Adrenal gland (tissue), 12 donors: ENCODE measurements around the gene CCNC. TPM values are rescaled to one million over a fixed set of nuclear protein-coding genes. Genes with fewer than 3 reads are reported as not detected.

ENCODE experiments used
- DNase-seq, 7 donors: peaks; one replicate each; pipeline ENCODE4 v3.0.0-alpha.2; 2019 to 2020
- H3K27ac ChIP-seq, 5 donors: fragments of 200-600 bp; sonication (generic) in 4 of 5; 1 replicate in 3 of 5; 2 replicates in 2 of 5; pipeline versions ENCODE4 v1.5.1 to v1.8.0; 2016 to 2020; ENCODE audit warnings: mild to moderate bottlenecking in 1 of 5
- H3K27me3 ChIP-seq: fragments of 200-600 bp; 2 replicates; pipeline ENCODE4 v1.8.0; 2021
- H3K36me3 ChIP-seq, 2 donors: fragments of 200-600 bp; replicated peaks in 1 of 2; 1 replicate in 1 of 2; 2 replicates in 1 of 2; pipeline versions ENCODE4 v1.5.1 to v1.8.0; 2018 to 2022
- H3K4me1 ChIP-seq, 2 donors: fragments of 200-600 bp; replicated peaks in 1 of 2; 1 replicate in 1 of 2; 2 replicates in 1 of 2; pipeline versions ENCODE4 v1.5.1 to v1.8.0; 2018 to 2021
- H3K4me3 ChIP-seq, 4 donors: fragments of 200-600 bp; sonication (generic) in 3 of 4; one replicate each; pipeline ENCODE4 v1.5.1; 2016 to 2018
- H3K9me3 ChIP-seq, 3 donors: fragments of 200-600 bp; sonication (generic) in 1 of 3; replicated peaks in 1 of 3; 1 replicate in 2 of 3; 2 replicates in 1 of 3; pipeline versions ENCODE4 v1.5.1 to v1.8.0; 2016 to 2021
- POLR2A ChIP-seq, 2 donors: fragments of 450-650 bp; IDR thresholded peaks; one replicate each; pipeline ENCODE4 v1.6.1; 2017; ENCODE audit warnings: antibody characterized with exemption in 2 of 2, mild to moderate bottlenecking in 2 of 2, moderate library complexity in 1 of 2
- WGBS, 4 donors: extraction: QIAGEN DNeasy Blood & Tissue Kit in 2 of 4; methylation state at CpG; one replicate each; pipeline versions ENCODE4 v1.1.5 to v1.1.7; 2013 to 2017; 5-methylcytosine and 5-hydroxymethylcytosine counted together
- intact Hi-C, 2 donors: fragments of 100-400 bp; cut with DNase I; formaldehyde crosslinking; loops; one replicate each; pipeline versions ENCODE4 v1.14.1 to v1.15.0; 2022 to 2023
- polyA plus RNA-seq, 3 donors: library from polyadenylated mRNA; stranded (reverse); fragments of 200-250 nt in 2 of 3; fragments of 350-450 nt in 1 of 3; fragmentation: Illumina TruSeq in 1 of 3; extraction: RNeasy Lipid Tissue Mini Kit (QIAGEN cat#74804) in 1 of 3; gene quantifications; one replicate each; pipeline ENCODE4 v1.2.3, GENCODE V29; 2013 to 2014
- total RNA-seq, 9 donors: library from RNA; depleted of rRNA in 4 of 9; stranded (reverse); fragments of >200 nt in 4 of 9; fragments of 120-200 nt in 1 of 9; fragmentation: NEBNext Ultra II Directional in 1 of 9; extraction: Animal tissue kit (Norgen Biotek cat#: 25700) in 1 of 9; gene quantifications; one replicate each; pipeline versions ENCODE4 v1.1.0 to v1.2.4, GENCODE V29; 2013 to 2023
- TF ChIP-seq, protein P1 (sequence below), 6 experiments: fragments of 450-650 bp in 4 of 6; fragments of 200-600 bp in 2 of 6; sonication (generic) in 1 of 6; IDR thresholded peaks; 1 replicate in 5 of 6; 2 replicates in 1 of 6; pipeline versions ENCODE4 v1.5.1 to v1.8.0; 2016 to 2021; ENCODE audit warnings: antibody characterized with exemption in 6 of 6, mild to moderate bottlenecking in 2 of 6, moderate library complexity in 1 of 6
- donor health status: healthy with polysubstance abuse.
- donor health status: Bipolar disorder and iron deficiency.
- donor health status: DM: yes; HTN: yes; CAD: no.
- donor health status: DM: no; HTN: no; CAD: no.
- donor health status: DM: no; HTN: no; CAD: no.
- donor health status: DM: yes; HTN: yes; CAD: no.

Gene CCNC
- total and polyA plus RNA-seq, 12 donors, result 18.7 to 87.2 (median 54.4) TPM

DNA sequence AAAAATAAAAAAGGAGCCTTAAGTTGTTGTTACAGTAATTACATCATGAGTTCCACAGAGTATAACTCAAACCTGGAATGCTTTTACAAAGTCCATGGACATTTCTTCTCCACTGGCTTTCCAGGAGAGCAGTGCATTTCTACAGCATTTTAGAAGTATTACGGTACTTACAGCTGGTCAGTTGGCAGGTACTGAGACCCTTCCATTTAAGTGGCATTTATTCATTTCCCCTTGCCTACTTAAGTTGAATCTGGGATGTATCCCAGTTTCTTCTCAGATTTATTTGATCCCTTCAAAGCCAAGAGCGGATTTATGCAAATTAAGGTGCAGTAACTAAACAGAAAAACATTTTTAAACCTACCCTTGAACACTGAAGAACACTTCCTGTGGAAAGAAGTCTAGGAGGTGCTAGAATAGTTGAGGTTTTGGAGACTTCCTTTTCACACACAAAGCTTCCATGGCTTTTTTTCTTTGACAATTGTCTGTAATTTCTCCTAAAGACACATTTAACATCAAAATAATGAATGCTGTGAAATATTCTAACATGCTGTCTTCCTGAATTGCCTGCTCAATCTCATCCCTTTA lies 41.5 kb upstream of the CCNC start:
- WGBS, 4 donors, result 13 to 22% (median 15%) methylated on average over 2 of the region's 2 CpGs
- intact Hi-C loops, result no loop called here
- DNase-seq, result no peak
- Histone ChIP-seq H3K27me3 (peaks cover 91% of the 10 kb centered on the region), H3K27ac (no peak overlapping the region), H3K4me3 (no peak overlapping the region), H3K9me3 (no peaks in the 10 kb centered on the region), H3K4me1 (peaks cover 13 to 18% of the 10 kb centered on the region in 2 donors), H3K36me3 (no peaks in the 10 kb centered on the region)
- TF ChIP-seq, protein P1, sequence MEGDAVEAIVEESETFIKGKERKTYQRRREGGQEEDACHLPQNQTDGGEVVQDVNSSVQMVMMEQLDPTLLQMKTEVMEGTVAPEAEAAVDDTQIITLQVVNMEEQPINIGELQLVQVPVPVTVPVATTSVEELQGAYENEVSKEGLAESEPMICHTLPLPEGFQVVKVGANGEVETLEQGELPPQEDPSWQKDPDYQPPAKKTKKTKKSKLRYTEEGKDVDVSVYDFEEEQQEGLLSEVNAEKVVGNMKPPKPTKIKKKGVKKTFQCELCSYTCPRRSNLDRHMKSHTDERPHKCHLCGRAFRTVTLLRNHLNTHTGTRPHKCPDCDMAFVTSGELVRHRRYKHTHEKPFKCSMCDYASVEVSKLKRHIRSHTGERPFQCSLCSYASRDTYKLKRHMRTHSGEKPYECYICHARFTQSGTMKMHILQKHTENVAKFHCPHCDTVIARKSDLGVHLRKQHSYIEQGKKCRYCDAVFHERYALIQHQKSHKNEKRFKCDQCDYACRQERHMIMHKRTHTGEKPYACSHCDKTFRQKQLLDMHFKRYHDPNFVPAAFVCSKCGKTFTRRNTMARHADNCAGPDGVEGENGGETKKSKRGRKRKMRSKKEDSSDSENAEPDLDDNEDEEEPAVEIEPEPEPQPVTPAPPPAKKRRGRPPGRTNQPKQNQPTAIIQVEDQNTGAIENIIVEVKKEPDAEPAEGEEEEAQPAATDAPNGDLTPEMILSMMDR (IDR thresholded peaks at IDR 0.05), result no peak
- no peak for TF ChIP-seq POLR2A (IDR thresholded peaks at IDR 0.05)

DNA sequence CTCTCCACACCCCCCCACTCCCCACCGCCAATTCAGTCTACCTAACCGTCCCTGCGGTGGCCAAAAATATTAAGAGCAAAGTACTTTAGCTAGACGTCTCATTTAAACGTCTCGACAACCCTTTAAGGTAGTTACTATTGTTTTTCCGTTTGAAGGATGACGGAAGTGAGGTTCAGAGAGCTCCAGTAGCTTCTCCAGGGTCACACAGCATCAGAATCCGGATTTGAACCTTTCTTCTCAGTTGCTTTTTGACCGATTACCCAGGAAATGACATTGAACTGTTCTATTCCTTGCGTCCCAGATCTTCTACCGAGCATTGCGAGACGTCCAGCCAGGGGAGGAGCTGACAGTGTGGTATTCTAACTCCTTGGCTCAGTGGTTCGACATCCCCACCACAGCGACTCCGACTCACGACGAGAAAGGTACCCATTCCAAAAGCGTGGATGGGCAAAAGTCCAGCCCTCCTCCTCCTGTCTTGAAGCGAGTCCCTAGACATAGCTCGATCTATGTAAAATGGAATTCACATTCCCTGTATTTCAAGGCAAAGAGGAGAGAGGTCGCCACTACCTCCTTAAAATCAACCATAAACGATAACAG lies 40.5 kb upstream of the CCNC start:
- DNase-seq, result no peak
- Histone ChIP-seq H3K36me3 (no peaks in the 10 kb centered on the region), H3K27ac (no peak overlapping the region), H3K4me1 (peaks cover 11 to 17% of the 10 kb centered on the region in 2 donors), H3K9me3 (no peaks in the 10 kb centered on the region), H3K4me3 (no peak overlapping the region), H3K27me3 (peaks cover 91% of the 10 kb centered on the region)
- WGBS, 4 donors, result 6 to 12% (median 7%) methylated on average over 22 to 24 of the region's 24 CpGs
- intact Hi-C loops, result no loop called here
- TF ChIP-seq POLR2A (IDR thresholded peaks at IDR 0.05), result no peak
- TF ChIP-seq, protein P1 (IDR thresholded peaks at IDR 0.05), result no peak

DNA sequence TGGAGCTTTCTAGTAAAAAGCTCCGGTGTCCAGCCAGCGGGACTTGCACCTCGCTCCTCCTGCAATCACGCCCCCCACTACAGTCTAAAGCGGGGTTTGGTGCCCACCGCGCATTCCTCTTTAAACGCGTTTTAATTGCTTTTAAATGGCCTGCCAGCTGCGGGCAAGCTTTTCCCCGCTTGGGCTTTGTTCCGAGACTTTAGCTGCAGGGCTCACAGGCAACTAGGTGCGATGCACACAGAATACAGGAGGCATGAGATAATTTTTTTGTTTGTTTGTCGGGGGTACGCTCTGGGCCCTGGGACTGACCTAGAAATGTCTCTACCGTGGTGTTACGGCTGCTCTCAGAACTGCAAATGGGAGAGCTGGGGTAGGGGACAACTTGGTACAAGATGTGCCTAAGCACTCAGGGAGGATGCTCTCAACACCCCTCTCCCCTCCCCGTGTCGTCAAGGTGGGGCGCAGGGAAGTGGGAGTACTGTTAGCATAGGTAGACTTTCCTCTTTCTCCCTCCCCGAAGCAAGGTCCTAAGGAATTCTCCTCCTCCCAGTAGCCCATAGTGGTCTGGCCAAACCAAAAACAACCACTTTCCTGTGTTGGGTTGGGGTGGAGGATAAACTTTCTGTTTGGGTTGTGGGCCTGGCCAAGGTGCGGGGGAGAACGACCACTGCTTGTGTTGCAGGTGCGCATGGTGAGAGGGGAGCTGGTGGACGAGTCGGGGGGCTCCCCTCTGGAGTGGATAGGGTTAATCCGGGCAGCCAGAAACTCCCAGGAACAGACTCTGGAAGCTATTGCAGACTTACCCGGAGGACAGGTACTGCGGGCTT lies 39.8 kb upstream of the CCNC start:
- Histone ChIP-seq H3K4me1 (peaks cover 12 to 17% of the 10 kb centered on the region in 2 donors), H3K9me3 (no peaks in the 10 kb centered on the region), H3K36me3 (no peaks in the 10 kb centered on the region), H3K27ac (no peak overlapping the region), H3K27me3 (peaks cover 91% of the 10 kb centered on the region), H3K4me3 (no peak overlapping the region)
- no peak for TF ChIP-seq POLR2A (IDR thresholded peaks at IDR 0.05)
- TF ChIP-seq, protein P1 (IDR thresholded peaks at IDR 0.05), result no peak
- intact Hi-C loops, result no loop called here
- 3 to 9% (median 6%) methylated on average over 16 to 29 of the region's 29 CpGs for WGBS, 4 donors
- no peak for DNase-seq

GRCh38 chr6:99607416-99608036 lies 39.1 kb upstream of the CCNC start:
- intact Hi-C loops, result no loop called here
- no peaks in the 10 kb centered on the region for H3K36me3 ChIP-seq
- 7 to 10% (median 8%) methylated on average over 22 to 34 of the region's 34 CpGs for WGBS, 4 donors
- peaks cover 12 to 21% of the 10 kb centered on the region in 2 donors for H3K4me1 ChIP-seq
- no peak overlapping the region for H3K27ac ChIP-seq
- peaks cover 91% of the 10 kb centered on the region for H3K27me3 ChIP-seq
- H3K4me3 ChIP-seq, result no peak overlapping the region
- DNase-seq, result no peak
- no peak for TF ChIP-seq POLR2A (IDR thresholded peaks at IDR 0.05)
- TF ChIP-seq, protein P1 (IDR thresholded peaks at IDR 0.05), result no peak
- no peaks in the 10 kb centered on the region for H3K9me3 ChIP-seq
